Activated naive CD8-positive, alpha-beta T cell treated with anti-CD3 and anti-CD28 coated beads, Interleukin-2, amount 10 ng/mL, durations not matched to agents 7 days and 5 days (primary cell): ENCODE measurements around the gene SETD3. TPM values are rescaled to one million over a fixed set of nuclear protein-coding genes. Genes with fewer than 3 reads are reported as not detected.

Source experiments
- ATAC-seq: fragments of 150-1000 bp; cut with Tn5 transposase; one replicate; pipeline ENCODE4 v1.10.0; 2021; ENCODE audit warnings: low read depth, moderate library complexity
- POLR2A ChIA-PET: fragments of 350-600 bp; sonication (Branson Sonifier 250); formaldehyde crosslinking; loops from one replicate; lab custom pipeline; 2021; ENCODE audit warnings: antibody characterized with exemption; lab: Charles Lee
- DNase-seq: peaks from one replicate; pipeline ENCODE4 v3.0.0; 2021
- H3K27ac Mint-ChIP-seq: one replicate; pipeline ENCODE4 v1.8.0; 2022; ENCODE audit warnings: mild to moderate bottlenecking, mixed read lengths
- H3K27me3 Mint-ChIP-seq: one replicate; pipeline ENCODE4 v1.8.0; 2022; ENCODE audit warnings: mild to moderate bottlenecking, moderate library complexity, mixed read lengths
- H3K36me3 Mint-ChIP-seq: one replicate; pipeline ENCODE4 v1.8.0; 2021; ENCODE audit warnings: mild to moderate bottlenecking, mixed read lengths
- H3K4me1 Mint-ChIP-seq: one replicate; pipeline ENCODE4 v1.8.0; 2021; ENCODE audit warnings: mixed read lengths
- H3K4me3 Mint-ChIP-seq: one replicate; pipeline ENCODE4 v1.8.0; 2022; ENCODE audit warnings: mild to moderate bottlenecking, moderate library complexity, mixed read lengths
- H3K9me3 Mint-ChIP-seq: one replicate; pipeline ENCODE4 v1.8.0; 2021; ENCODE audit warnings: mixed read lengths
- total RNA-seq, 2 experiments: library from RNA; stranded (reverse); gene quantifications; one replicate each; pipeline ENCODE4 v1.2.3, GENCODE V29; 2021

Gene SETD3
- total RNA-seq, 2 experiments from 2014 or later, result 61.9 to 64.4 TPM

GRCh38 chr14:99380991-99381687 lies 99.5 kb downstream of the SETD3 start:
- POLR2A ChIA-PET, result no interaction called here
- peaks cover 27% of the 10 kb centered on the region for H3K27me3 Mint-ChIP-seq
- no peaks in the 10 kb centered on the region for H3K9me3 Mint-ChIP-seq
- H3K4me3 Mint-ChIP-seq, result no peak overlapping the region
- H3K36me3 Mint-ChIP-seq, result no peaks in the 10 kb centered on the region
- DNase-seq (no peak), ATAC-seq (no peak)
- H3K27ac Mint-ChIP-seq, result no peak overlapping the region
- no peaks in the 10 kb centered on the region for H3K4me1 Mint-ChIP-seq

GRCh38 chr14:99380402-99380801 lies 100.3 kb downstream of the SETD3 start:
- POLR2A ChIA-PET, result no interaction called here
- no peak for DNase-seq
- H3K27me3 Mint-ChIP-seq, result peaks cover 27% of the 10 kb centered on the region

GRCh38 chr14:99378782-99379214 lies 101.9 kb downstream of the SETD3 start:
- ATAC-seq, result no peak
- Mint-ChIP-seq H3K27ac (no peak overlapping the region), H3K36me3 (no peaks in the 10 kb centered on the region), H3K27me3 (peaks cover 24% of the 10 kb centered on the region), H3K4me1 (no peaks in the 10 kb centered on the region), H3K4me3 (no peak overlapping the region), H3K9me3 (no peaks in the 10 kb centered on the region)
- no peak for DNase-seq
- POLR2A ChIA-PET, result no interaction called here

More at GRCh38 chr14:99380402-99380801, 100.3 kb downstream of the SETD3 start:
- Mint-ChIP-seq H3K4me1 (no peaks in the 10 kb centered on the region), H3K36me3 (no peaks in the 10 kb centered on the region), H3K9me3 (no peaks in the 10 kb centered on the region), H3K27ac (no peak overlapping the region), H3K4me3 (no peak overlapping the region)
- no peak for ATAC-seq

- DNase-seq (no peak), ATAC-seq (no peak)
- POLR2A ChIA-PET, result no interaction called here
- no peak overlapping the region for H3K4me3 Mint-ChIP-seq
- H3K27me3 Mint-ChIP-seq, result peaks cover 26% of the 10 kb centered on the region
- no peaks in the 10 kb centered on the region for H3K4me1 Mint-ChIP-seq
- H3K36me3 Mint-ChIP-seq, result no peaks in the 10 kb centered on the region
- no peaks in the 10 kb centered on the region for H3K9me3 Mint-ChIP-seq
- no peak overlapping the region for H3K27ac Mint-ChIP-seq
These were observed 102.7 kb downstream of the SETD3 start for GRCh38 chr14:99377951-99378350.

GRCh38 chr14:99374964-99375363 lies 105.7 kb downstream of the SETD3 start:
- peaks cover 38% of the 10 kb centered on the region for H3K27me3 Mint-ChIP-seq
- H3K9me3 Mint-ChIP-seq, result no peaks in the 10 kb centered on the region
- no peak overlapping the region for H3K27ac Mint-ChIP-seq
- no peak for DNase-seq
- no peaks in the 10 kb centered on the region for H3K36me3 Mint-ChIP-seq
- POLR2A ChIA-PET, result no interaction called here
- no peak overlapping the region for H3K4me3 Mint-ChIP-seq
- no peaks in the 10 kb centered on the region for H3K4me1 Mint-ChIP-seq
- no peak for ATAC-seq

DNA sequence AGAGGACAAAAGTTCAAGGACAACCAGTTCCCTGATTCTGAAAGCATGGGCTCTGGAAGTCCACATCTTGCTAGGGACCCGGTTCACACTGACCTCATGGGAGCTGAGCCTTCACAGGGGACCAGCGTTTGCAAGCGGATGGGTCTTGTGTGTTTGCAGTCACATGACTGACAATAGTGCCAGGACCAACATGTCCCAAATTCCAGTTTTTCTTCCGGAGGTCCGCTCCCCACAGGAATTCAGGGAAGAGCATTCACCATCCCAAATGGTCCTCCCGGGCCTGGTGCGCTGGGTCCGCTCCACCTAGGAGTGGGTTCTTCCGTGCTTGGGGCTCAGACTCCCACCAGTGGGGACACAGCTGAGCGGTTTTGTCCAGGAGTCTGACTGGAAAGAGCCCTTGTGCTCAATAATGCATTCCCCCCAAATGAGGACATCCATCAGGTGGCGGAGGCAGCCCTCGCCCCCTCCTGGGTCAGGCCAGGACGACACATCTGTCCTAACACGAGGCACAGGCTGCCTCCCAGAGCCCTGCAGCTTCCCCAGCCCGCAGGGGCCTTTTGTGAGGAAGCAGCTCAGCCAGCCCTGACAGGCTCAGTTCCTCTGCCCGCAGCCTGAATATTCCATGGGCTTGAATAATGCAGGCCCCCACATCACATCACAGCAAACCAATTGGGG lies 116.9 kb downstream of the SETD3 start:
- no peak overlapping the region for H3K4me3 Mint-ChIP-seq
- no peaks in the 10 kb centered on the region for H3K36me3 Mint-ChIP-seq
- POLR2A ChIA-PET, result no interaction called here
- no peak overlapping the region for H3K27ac Mint-ChIP-seq
- DNase-seq, result no peak
- peaks cover 1% of the 10 kb centered on the region for H3K4me1 Mint-ChIP-seq
- no peak for ATAC-seq
- H3K27me3 Mint-ChIP-seq, result no peaks in the 10 kb centered on the region
- no peaks in the 10 kb centered on the region for H3K9me3 Mint-ChIP-seq

- Mint-ChIP-seq H3K9me3 (no peaks in the 10 kb centered on the region), H3K4me3 (no peak overlapping the region), H3K27me3 (no peaks in the 10 kb centered on the region), H3K36me3 (no peaks in the 10 kb centered on the region), H3K4me1 (peaks cover 1% of the 10 kb centered on the region), H3K27ac (no peak overlapping the region)
- POLR2A ChIA-PET, result no interaction called here
- ATAC-seq (no peak), DNase-seq (no peak)
These were observed 117.6 kb downstream of the SETD3 start for GRCh38 chr14:99363051-99363450.

- DNase-seq (no peak), ATAC-seq (no peak)
- Mint-ChIP-seq H3K27ac (no peak overlapping the region), H3K4me3 (no peak overlapping the region), H3K27me3 (no peaks in the 10 kb centered on the region), H3K36me3 (no peaks in the 10 kb centered on the region), H3K4me1 (peaks cover 1% of the 10 kb centered on the region), H3K9me3 (no peaks in the 10 kb centered on the region)
- POLR2A ChIA-PET, result no interaction called here
These were observed 119.0 kb downstream of the SETD3 start for GRCh38 chr14:99361596-99362215.

DNA sequence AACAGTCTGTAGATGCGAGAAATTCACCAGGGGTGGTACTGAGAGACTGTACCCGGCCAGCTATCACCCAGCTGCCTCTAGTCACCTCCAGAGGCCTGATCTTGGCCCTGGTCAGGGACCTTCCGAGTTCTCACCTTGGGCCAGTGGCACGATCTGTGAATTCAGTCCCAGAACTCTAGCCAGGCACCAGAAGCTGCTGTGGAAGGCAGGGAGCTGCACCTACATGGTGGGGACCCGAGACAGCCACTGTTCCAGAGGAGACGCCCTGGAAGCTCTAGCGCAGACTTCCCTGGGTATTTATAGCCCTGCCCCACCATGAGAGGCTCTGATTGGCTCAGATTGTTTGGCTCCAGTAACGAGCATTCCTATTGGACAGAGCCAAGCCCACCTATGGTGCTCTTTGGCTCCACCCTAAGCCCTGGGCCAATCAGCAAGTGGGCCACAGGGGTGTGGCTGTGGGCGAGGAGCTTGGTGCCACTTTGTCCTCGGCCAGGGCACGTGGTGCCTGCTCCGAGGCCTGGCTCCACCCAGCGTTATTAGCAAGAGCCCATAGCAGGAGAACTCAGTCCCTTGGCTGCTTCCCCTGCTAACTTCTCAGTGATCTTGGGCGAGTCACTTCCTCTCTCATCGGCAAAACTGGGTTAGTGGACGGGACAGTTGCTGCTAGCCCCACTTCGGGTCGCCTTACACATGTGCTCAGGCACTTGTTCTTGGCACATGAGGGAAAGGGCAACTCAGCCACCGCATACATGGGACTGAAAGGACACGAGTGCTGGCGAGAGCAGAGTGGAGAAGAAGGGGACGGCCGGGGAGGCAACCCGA lies 119.7 kb downstream of the SETD3 start:
- no peak for DNase-seq
- no peaks in the 10 kb centered on the region for H3K36me3 Mint-ChIP-seq

GRCh38 chr14:99359906-99360305 lies 120.8 kb downstream of the SETD3 start:
- DNase-seq (no peak), ATAC-seq (no peak)
- POLR2A ChIA-PET, result no interaction called here
- H3K4me3 Mint-ChIP-seq, result no peak overlapping the region
- H3K9me3 Mint-ChIP-seq, result no peaks in the 10 kb centered on the region
- H3K27me3 Mint-ChIP-seq, result no peaks in the 10 kb centered on the region
- no peak overlapping the region for H3K27ac Mint-ChIP-seq
- H3K4me1 Mint-ChIP-seq, result peaks cover 1% of the 10 kb centered on the region
- H3K36me3 Mint-ChIP-seq, result no peaks in the 10 kb centered on the region

More for the DNA sequence above, 119.7 kb downstream of the SETD3 start:
- Mint-ChIP-seq H3K27me3 (no peaks in the 10 kb centered on the region), H3K27ac (no peak overlapping the region), H3K4me1 (peaks cover 1% of the 10 kb centered on the region), H3K4me3 (no peak overlapping the region), H3K9me3 (no peaks in the 10 kb centered on the region)
- no peak for ATAC-seq
- POLR2A ChIA-PET, result no interaction called here

GRCh38 chr14:99357916-99358390 lies 122.7 kb downstream of the SETD3 start:
- ATAC-seq (no peak), DNase-seq (no peak)
- Mint-ChIP-seq H3K4me3 (no peak overlapping the region), H3K27me3 (no peaks in the 10 kb centered on the region), H3K9me3 (no peaks in the 10 kb centered on the region), H3K36me3 (no peaks in the 10 kb centered on the region), H3K27ac (no peak overlapping the region), H3K4me1 (no peaks in the 10 kb centered on the region)
- POLR2A ChIA-PET, result no interaction called here

DNA sequence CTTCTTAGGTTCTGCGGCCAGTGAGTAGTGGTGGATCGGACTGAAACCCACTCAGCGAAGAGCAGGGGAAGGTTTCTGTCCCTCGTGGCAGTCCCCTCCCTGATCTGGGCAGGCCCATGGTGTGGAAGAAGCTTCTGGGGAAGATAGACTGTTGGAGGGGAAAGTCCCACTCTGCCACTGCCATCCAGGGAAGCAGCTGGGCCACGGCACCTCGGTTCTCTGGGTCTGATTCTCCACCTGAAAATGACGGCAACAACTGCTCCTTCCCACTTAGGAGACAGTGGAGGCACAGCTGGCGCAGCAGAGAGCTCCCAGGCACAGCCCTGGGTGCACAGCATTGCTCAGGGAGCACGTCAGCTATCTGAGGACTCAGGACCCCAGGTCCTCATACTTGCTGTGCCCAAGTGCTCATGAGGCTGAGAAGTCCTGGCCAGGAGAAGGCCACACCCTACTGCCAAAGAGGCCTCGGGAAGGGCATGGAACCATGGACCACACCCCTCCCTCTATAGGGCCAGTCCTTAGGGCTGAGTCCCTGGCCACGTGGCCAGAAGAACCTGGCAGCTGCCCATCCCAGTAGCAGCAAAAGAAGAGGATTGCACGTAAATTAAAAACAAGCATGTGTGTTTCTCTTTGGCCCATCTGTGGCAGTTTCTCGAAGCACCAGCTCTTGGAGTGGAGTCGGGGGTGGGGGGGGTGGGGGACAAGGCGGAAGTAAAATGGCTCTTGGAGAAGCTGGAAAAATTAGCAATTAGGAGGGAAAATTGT lies 123.3 kb downstream of the SETD3 start:
- Mint-ChIP-seq H3K4me1 (no peaks in the 10 kb centered on the region), H3K9me3 (no peaks in the 10 kb centered on the region), H3K4me3 (no peak overlapping the region), H3K36me3 (no peaks in the 10 kb centered on the region), H3K27me3 (no peaks in the 10 kb centered on the region), H3K27ac (no peak overlapping the region)
- POLR2A ChIA-PET, result no interaction called here
- ATAC-seq (no peak), DNase-seq (no peak)
